IMR-90 (cell line): ENCODE results near the gene HSPB6. TPM values are rescaled to one million over a fixed set of nuclear protein-coding genes. Genes with fewer than 3 reads are reported as not detected.

Source experiments
- CHD1 ChIP-seq: IDR thresholded peaks from 2 replicates; pipeline ENCODE4 v1.6.1; 2012; ENCODE audit warnings: low read depth, low read length, improper control_type of control experiment
- ELK1 ChIP-seq: fragments of 150-350 bp; IDR thresholded peaks from 2 replicates; pipeline ENCODE4 v1.6.1; 2016; ENCODE audit warnings: low read depth, mild to moderate bottlenecking, low read length, moderate library complexity, borderline replicate concordance
- polyA plus RNA-seq, 3 experiments: library from polyadenylated mRNA; depleted of rRNA; stranded (reverse); fragments of >200 nt; gene quantifications; 2 replicates each; pipeline ENCODE4 v1.2.3, GENCODE V29; 2012; ENCODE audit warnings: low replicate concordance in 1 of 3
- total RNA-seq: library from RNA; depleted of rRNA; stranded (reverse); fragments of >200 nt; gene quantifications from 2 replicates; pipeline ENCODE4 v1.2.3, GENCODE V29; 2012

HSPB6 gene
- total and polyA plus RNA-seq, 2 of the 4 experiments (the other 2 are of a cell fraction): 5.7 to 206 TPM

GRCh38 chr19:35716801-35717664 is 39.8 kb downstream of the HSPB6 start (continued):
- TF ChIP-seq ELK1 (no peak), CHD1 (no peak)
